ENCODE data around the gene ITGB1BP1.

Gene ITGB1BP1

DNA sequence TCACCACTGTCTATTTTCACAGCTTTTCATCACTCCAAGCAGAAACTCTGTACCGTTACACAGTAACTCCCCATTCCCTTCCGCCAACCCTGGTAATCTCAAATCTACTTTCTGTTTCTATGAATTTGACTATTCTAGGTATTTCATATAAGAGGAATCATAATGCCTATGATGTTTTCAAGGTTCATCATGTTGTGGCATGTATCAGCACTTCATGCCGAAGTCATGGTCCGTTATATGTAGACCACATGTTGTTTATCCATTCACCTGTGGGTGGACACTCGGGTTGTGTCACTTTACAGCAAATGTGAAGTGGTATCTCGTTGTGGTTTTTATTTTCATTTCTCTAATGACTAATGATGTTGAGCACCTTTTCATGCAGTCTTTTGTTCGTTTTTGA is 21.8 kb upstream of the ITGB1BP1 start:
- Histone ChIP-seq H3K4me1 (ENCODE audit: insufficient read depth, low read length, severe bottlenecking) (no peaks in the 10 kb centered on the region), H3F3A (ENCODE audit: insufficient read depth, low read length) (no peaks in the 10 kb centered on the region), H4K20me1 (ENCODE audit: insufficient read depth, low read length) (no peaks in the 10 kb centered on the region), H3K9ac (ENCODE audit: low read length) (no peak overlapping the region), H3K27ac (ENCODE audit: low read depth, low read length, poor library complexity, severe bottlenecking) (no peak overlapping the region), H3K4me2 (ENCODE audit: low read length) (no peak overlapping the region), H3K9me2 (ENCODE audit: low read depth, low read length) (no peaks in the 10 kb centered on the region), H3K27me3 (ENCODE audit: insufficient read depth, low read length) (no peaks in the 10 kb centered on the region), H3K9me3 (ENCODE audit: low read length) (no peaks in the 10 kb centered on the region), H3K79me2 (ENCODE audit: insufficient read depth, low read length) (no peaks in the 10 kb centered on the region), H2AFZ (ENCODE audit: low read length) (no peak overlapping the region), H3K36me3 (ENCODE audit: insufficient read depth, low read length) (peaks cover 83% of the 10 kb centered on the region), H3K4me3 (ENCODE audit: low read depth, low read length, poor library complexity, severe bottlenecking) (no peak overlapping the region)
- no peak for TF ChIP-seq EZH2 (IDR thresholded peaks at IDR 0.05; ENCODE audit: borderline replicate concordance, low read length)
- TF ChIP-seq, protein P1, sequence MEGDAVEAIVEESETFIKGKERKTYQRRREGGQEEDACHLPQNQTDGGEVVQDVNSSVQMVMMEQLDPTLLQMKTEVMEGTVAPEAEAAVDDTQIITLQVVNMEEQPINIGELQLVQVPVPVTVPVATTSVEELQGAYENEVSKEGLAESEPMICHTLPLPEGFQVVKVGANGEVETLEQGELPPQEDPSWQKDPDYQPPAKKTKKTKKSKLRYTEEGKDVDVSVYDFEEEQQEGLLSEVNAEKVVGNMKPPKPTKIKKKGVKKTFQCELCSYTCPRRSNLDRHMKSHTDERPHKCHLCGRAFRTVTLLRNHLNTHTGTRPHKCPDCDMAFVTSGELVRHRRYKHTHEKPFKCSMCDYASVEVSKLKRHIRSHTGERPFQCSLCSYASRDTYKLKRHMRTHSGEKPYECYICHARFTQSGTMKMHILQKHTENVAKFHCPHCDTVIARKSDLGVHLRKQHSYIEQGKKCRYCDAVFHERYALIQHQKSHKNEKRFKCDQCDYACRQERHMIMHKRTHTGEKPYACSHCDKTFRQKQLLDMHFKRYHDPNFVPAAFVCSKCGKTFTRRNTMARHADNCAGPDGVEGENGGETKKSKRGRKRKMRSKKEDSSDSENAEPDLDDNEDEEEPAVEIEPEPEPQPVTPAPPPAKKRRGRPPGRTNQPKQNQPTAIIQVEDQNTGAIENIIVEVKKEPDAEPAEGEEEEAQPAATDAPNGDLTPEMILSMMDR (IDR thresholded peaks at IDR 0.05; ENCODE audit: low read length), result no peak

DNA sequence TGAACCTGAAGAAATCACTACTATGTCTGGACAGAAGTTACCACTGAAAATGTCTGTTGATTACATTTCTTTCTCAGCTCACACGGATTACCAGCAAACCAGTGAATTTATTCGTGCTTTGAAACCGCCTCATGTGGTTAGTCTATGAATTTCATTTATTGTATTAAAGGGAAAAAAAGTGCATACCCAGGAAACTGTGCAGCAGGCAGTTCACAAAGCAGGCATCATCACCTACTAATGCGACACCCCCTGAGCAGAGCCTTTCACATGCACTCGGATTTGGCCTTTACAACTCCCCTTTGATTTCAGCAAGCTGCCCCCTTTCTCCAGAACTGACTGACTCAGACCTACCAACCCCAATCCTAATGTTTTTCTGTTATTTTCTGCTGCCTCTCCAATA is 20.2 kb upstream of the ITGB1BP1 start:
- Histone ChIP-seq H3K4me2 (ENCODE audit: low read length) (no peak overlapping the region), H3K27ac (ENCODE audit: low read depth, low read length, poor library complexity, severe bottlenecking) (no peak overlapping the region)

DNA sequence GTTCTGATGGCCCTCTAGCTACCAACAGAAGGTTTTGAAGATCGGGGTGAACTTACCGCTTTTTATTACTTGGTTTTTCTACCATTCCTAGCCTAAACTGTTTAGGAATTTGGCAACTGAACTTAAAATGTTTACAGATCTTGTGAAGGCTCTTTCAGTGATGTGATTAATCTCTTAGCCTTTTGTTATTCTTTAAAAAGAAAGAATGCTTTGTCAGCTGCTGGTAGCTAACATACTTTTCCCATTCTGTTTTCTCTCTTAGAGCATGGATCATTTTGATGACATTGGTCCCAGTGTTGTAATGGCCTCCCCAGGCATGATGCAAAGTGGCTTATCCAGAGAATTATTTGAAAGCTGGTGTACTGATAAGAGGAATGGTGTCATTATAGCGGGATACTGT is 18.2 kb upstream of the ITGB1BP1 start:
- Histone ChIP-seq H3K9ac (ENCODE audit: low read length) (no peak overlapping the region), H3K36me3 (ENCODE audit: insufficient read depth, low read length) (peaks cover 87% of the 10 kb centered on the region), H3K4me1 (ENCODE audit: insufficient read depth, low read length, severe bottlenecking) (no peaks in the 10 kb centered on the region), H2AFZ (ENCODE audit: low read length) (no peak overlapping the region), H3K27ac (ENCODE audit: low read depth, low read length, poor library complexity, severe bottlenecking) (no peak overlapping the region), H3K9me3 (ENCODE audit: low read length) (no peaks in the 10 kb centered on the region), H3K27me3 (ENCODE audit: insufficient read depth, low read length) (no peaks in the 10 kb centered on the region), H3K4me3 (ENCODE audit: low read depth, low read length, poor library complexity, severe bottlenecking) (no peak overlapping the region), H3K9me2 (ENCODE audit: low read depth, low read length) (no peaks in the 10 kb centered on the region), H4K20me1 (ENCODE audit: insufficient read depth, low read length) (no peaks in the 10 kb centered on the region), H3K79me2 (ENCODE audit: insufficient read depth, low read length) (no peaks in the 10 kb centered on the region), H3K4me2 (ENCODE audit: low read length) (no peak overlapping the region), H3F3A (ENCODE audit: insufficient read depth, low read length) (no peaks in the 10 kb centered on the region)
- TF ChIP-seq, protein P1 (IDR thresholded peaks at IDR 0.05; ENCODE audit: low read length), result no peak
- no peak for TF ChIP-seq EZH2 (IDR thresholded peaks at IDR 0.05; ENCODE audit: borderline replicate concordance, low read length)

More for the DNA sequence above, 20.2 kb upstream of the ITGB1BP1 start:
- no peaks in the 10 kb centered on the region for H3F3A ChIP-seq (ENCODE audit: insufficient read depth, low read length)
- no peaks in the 10 kb centered on the region for H3K9me2 ChIP-seq (ENCODE audit: low read depth, low read length)
- no peak for TF ChIP-seq EZH2 (IDR thresholded peaks at IDR 0.05; ENCODE audit: borderline replicate concordance, low read length)
- TF ChIP-seq, protein P1 (IDR thresholded peaks at IDR 0.05; ENCODE audit: low read length), result no peak
- H3K36me3 ChIP-seq (ENCODE audit: insufficient read depth, low read length), result peaks cover 88% of the 10 kb centered on the region
- H3K4me3 ChIP-seq (ENCODE audit: low read depth, low read length, poor library complexity, severe bottlenecking), result no peak overlapping the region
- no peaks in the 10 kb centered on the region for H3K79me2 ChIP-seq (ENCODE audit: insufficient read depth, low read length)
- H2AFZ ChIP-seq (ENCODE audit: low read length), result no peak overlapping the region
- no peak overlapping the region for H3K9ac ChIP-seq (ENCODE audit: low read length)
- no peaks in the 10 kb centered on the region for H4K20me1 ChIP-seq (ENCODE audit: insufficient read depth, low read length)
- no peaks in the 10 kb centered on the region for H3K27me3 ChIP-seq (ENCODE audit: insufficient read depth, low read length)
- H3K4me1 ChIP-seq (ENCODE audit: insufficient read depth, low read length, severe bottlenecking), result no peaks in the 10 kb centered on the region
- no peaks in the 10 kb centered on the region for H3K9me3 ChIP-seq (ENCODE audit: low read length)

All from OCI-LY1 (cell line).